Right lobe of liver (tissue), 4 donors: ENCODE results near the gene ARFGAP1.

Source experiments
- CTCF ChIP-seq, 4 donors: fragments of 200-600 bp in 3 of 4; fragments of 450-650 bp in 1 of 4; IDR thresholded peaks; one replicate each; pipeline versions ENCODE4 v1.5.1 to v1.8.0; 2016 to 2022; ENCODE audit warnings: antibody characterized with exemption in 4 of 4, mild to moderate bottlenecking in 2 of 4
- POLR2A ChIP-seq: fragments of 450-650 bp; IDR thresholded peaks from one replicate; pipeline ENCODE4 v1.6.1; 2017; ENCODE audit warnings: antibody characterized with exemption, mild to moderate bottlenecking
- donor health status: DM: no; HTN: no; CAD: no.
- donor health status: DM: no; HTN: no; CAD: no.
- donor health status: DM: no; HTN: yes; CAD: no.

DNA sequence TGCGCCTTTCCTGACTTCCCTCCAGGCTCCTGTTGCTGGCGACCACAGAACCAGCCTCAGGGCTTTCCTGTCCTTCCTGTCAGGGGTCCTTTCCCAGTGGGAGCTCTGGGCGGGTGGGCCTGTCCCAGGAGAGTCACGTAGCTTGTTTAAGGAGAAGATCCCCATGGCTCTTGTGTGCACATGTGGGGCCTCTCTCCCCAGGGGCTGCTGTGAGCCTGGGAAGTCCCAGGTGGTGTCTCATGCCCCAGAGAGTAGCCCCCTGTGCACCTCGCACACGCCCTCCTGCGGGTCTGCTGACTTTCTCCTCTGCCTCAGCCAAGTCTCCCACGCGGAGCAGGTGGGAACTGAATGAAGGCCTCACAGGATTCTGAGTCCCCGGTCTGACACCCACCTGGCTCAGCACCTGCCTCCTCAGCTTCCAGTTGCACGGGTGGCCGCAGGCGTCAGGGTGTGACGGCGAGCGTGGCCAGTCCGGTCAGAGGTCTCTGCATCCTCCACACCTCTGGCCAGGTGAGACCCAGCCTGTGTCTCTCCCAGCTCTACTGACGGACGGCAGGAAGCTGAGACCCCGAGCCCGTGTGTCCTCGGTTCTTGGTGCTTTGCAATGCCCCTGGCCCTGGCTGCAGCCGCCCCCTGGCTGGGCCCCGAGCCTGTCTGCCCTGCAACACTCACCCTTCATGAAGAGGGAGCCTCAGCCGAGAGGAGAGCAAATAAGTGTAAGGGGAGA lies 12.7 kb upstream of the ARFGAP1 start:
- TF ChIP-seq CTCF (IDR thresholded peaks at IDR 0.05) (no peak), POLR2A (no peak)
